Epithelial cell of proximal tubule (primary cell): ENCODE measurements around the gene KY. TPM values are rescaled to one million over a fixed set of nuclear protein-coding genes. Genes with fewer than 3 reads are reported as not detected.

ENCODE experiments used
- DNase-seq: peaks from one replicate; pipeline ENCODE4 v3.0.0-alpha.2; 2011; ENCODE audit warnings: low read depth
- H3K4me3 ChIP-seq: 2 replicates; pipeline ENCODE4 v1.5.1; 2011; ENCODE audit warnings: low read depth, mild to moderate bottlenecking, low read length
- CTCF ChIP-seq: conservative IDR thresholded peaks from 2 replicates; pipeline ENCODE4 v1.5.1; 2012; ENCODE audit warnings: low read depth, mild to moderate bottlenecking, low read length
- total RNA-seq: library from RNA; depleted of rRNA; stranded (reverse); fragments of >200 nt; gene quantifications from 2 replicates; pipeline ENCODE4 v1.2.3, GENCODE V29; 2015

The KY gene
- total RNA-seq, 1 donor from 2014 or later, result not detected

- DNase-seq, result no peak
- TF ChIP-seq CTCF, result no peak
- H3K4me3 ChIP-seq, result no peak overlapping the region
Observed at GRCh38 chr3:134620476-134621115, 30.2 kb downstream of the KY start.

DNA sequence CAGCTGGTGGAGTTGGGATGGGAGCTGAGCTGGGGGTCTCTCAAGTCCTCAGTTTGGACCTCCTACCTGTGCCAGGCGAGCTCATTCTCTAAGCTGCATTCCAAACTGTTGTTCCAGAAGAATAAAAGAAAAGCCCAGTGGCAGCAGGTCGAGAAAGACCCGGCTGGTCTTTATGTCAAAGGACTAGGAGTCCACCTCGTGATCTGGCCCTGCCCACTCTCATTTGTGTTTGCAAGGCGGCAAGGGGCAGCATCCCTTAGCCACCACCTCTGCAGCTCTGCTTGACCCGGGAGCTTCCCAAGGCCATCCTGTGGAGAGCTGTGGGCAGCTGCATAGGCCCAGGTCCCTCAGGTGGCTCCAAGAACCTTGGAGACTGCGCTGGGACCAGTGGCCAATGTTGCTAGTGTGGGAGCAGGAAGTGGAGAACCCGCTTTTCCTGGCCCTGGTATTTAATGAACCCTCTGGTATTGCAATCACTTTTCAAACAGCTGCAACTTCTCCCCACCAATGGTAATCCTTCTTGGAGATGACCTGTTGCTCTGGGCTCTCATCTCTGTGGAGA is 30.9 kb downstream of the KY start:
- no peak for DNase-seq
- no peak for TF ChIP-seq CTCF
- H3K4me3 ChIP-seq, result no peak overlapping the region

GRCh38 chr3:134619301-134619615 is 31.6 kb downstream of the KY start:
- no peak overlapping the region for H3K4me3 ChIP-seq
- no peak for DNase-seq
- TF ChIP-seq CTCF, result no peak

DNA sequence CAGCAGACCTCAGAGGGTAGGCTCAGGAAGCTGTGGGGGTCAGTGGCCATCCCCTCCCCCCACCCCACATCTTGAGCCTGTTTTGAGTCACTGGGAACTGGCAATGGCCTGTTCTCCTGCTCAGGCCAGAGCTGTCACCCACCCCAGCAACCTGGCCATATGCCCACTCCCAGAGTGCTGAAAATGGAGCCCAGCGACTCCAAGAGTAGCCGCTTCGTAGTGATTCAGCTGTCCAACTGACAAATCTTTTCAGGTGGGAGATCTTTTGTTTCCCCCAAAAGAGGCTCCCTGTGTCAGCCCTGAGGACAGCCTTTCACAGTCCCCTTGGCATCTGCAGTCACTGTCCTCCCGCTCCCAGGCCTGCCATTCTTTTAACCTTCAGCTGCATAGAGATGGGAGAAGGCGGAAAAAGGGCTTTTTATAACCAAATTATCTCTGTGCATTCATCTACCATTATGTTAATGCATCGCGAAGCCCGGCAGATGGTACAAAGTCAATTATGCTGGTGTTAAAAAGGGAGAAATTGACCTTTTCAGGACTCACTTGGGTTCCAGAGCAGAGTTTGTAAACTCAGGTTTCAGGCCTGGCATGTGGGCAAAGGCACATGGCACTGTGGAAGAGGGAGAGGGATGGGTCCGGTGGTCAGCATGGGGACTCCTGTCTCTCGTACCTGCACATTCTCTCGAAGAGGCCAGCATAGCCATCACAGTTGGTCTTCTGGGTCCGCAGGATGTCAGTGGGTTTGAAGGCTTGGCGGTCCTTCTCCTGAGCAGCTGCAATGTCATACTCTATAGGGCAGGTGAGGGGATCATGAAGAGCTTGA is 32.1 kb downstream of the KY start:
- DNase-seq, result no peak
- no peak overlapping the region for H3K4me3 ChIP-seq
- no peak for TF ChIP-seq CTCF

DNA sequence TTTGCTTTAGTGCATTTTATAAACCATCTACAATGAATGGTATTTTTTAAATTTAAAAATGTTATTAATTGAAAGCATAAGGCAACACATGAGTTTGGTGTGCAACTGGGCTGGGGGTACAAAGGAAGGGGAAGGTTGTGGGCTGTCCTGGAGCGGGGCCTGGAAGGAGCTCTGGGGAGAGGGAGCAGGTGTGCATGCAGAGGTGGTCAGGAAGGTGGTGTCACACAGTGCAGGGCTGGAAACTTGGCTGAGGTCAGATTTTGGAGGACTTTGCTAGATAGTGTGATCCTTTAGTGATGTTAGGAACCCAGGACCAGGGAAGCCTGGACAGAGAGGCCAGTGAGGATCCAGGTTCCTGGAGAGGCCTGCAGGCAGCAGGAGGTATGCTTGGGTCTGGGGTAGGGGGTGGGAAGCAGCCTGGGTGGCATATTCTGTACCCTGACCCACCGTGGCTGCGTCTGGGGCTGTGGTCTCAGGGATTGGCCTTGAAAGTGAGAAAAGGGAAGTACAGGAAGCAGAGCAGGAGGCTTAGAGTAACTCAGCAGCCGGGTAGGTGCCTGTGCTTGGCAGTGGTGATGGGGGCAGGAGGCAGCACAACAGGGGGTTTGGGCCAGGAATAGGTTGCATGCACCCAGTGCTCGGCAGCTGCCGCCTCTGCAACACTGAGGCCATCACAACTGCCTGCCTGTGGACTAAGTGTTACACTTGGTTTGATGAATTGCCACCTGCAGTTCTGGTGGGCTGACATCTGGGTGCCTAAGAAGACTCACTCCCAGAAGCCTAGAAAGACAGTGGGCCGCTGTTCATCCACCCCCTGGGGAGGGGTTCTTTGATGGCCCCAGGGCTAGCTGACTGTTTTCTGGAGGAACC is 33.0 kb downstream of the KY start:
- TF ChIP-seq CTCF, result no peak
- DNase-seq, result no peak
- no peak overlapping the region for H3K4me3 ChIP-seq

DNA sequence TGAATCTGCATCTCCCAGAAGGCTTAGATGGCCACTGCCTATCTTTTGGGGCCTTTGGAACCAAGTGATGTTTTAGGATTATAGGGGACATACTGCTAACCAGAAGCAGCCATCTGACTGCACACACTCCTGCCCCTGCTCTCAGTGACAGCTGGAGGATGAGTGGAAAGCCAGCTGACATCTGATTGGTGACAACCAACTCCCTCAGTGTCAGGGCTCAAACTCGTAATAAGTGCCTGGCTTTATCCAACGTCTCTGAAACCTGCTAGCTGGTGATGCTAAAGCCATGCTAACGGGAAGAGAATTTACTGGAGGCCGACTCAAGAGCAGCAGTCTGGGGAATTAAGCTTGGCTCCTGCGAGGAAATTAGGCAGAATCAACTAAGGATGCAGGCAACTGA is 35.1 kb downstream of the KY start:
- TF ChIP-seq CTCF, result no peak
- no peak for DNase-seq
- no peak overlapping the region for H3K4me3 ChIP-seq
